Heart left ventricle (tissue), 13 donors: ENCODE data around the gene ZNF586.

Source experiments
- POLR2A ChIP-seq, 2 donors: fragments of 450-650 bp; IDR thresholded peaks; one replicate each; pipeline ENCODE4 v1.6.1; 2017; ENCODE audit warnings: antibody characterized with exemption in 2 of 2, mild to moderate bottlenecking in 2 of 2, moderate library complexity in 2 of 2
- TF ChIP-seq, protein P1 (sequence below), 12 donors: fragments of 200-600 bp; sonication (generic) in 4 of 12; IDR thresholded peaks; one replicate each; pipeline versions ENCODE4 v1.5.0 to v1.8.0; 2018 to 2022; ENCODE audit warnings: antibody characterized with exemption in 12 of 12, mild to moderate bottlenecking in 5 of 12
- donor health status: ischemic (EF 13 %, LVEDD 7.1; RV severe dilation, severe dysfunction).
- donor health status: DM: no; HTN: yes; CAD: no.
- donor health status: DM: no; HTN: no; CAD: no.
- donor health status: ischemic (EF 25% LVEDD 6.9; RV normal size, moderate dysfunction).
- donor health status: ischemic (EF 25% LVEDD 5.7; RV mildly dilated, moderate dysfunction).
- donor health status: ischemic (EF 35%, LVEDD 5.7; RV mildly dilated, moderate dysfunction).
- donor health status: nonischemic (EF 11% LVEDD 7.7; RV severe dilation, severe dysfunction).
- donor health status: DM: yes; HTN: yes; CAD: no.
- donor health status: PGD.
- donor health status: ischemic (EF 29% LVEDD 5.4; RV normal size, mild dysfunction).
- donor health status: nonischemic (EF 23%, LVEDD 6.1; RV moderate dilation, normal function).

DNA sequence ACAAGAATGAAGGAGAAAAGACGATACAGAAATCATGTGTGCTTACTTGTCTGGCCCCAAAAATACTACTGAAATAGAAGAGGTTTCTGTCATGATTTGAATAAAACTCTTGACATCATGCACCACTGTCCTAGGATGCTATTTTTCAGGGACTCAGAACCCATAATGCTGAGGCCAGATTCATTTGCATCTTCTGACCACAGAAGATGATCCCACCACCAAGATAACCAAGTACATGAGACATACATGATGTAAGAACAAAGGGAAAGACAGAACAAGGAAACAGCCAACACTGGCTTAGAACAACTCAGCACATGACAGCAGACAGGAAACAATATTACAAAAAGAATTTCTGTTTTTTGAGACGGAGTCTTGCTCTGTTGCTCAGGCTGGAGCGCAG, 42.8 kb downstream of the ZNF586 start:
- TF ChIP-seq, protein P1, sequence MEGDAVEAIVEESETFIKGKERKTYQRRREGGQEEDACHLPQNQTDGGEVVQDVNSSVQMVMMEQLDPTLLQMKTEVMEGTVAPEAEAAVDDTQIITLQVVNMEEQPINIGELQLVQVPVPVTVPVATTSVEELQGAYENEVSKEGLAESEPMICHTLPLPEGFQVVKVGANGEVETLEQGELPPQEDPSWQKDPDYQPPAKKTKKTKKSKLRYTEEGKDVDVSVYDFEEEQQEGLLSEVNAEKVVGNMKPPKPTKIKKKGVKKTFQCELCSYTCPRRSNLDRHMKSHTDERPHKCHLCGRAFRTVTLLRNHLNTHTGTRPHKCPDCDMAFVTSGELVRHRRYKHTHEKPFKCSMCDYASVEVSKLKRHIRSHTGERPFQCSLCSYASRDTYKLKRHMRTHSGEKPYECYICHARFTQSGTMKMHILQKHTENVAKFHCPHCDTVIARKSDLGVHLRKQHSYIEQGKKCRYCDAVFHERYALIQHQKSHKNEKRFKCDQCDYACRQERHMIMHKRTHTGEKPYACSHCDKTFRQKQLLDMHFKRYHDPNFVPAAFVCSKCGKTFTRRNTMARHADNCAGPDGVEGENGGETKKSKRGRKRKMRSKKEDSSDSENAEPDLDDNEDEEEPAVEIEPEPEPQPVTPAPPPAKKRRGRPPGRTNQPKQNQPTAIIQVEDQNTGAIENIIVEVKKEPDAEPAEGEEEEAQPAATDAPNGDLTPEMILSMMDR (IDR thresholded peaks at IDR 0.05) = no peak
- no peak for TF ChIP-seq POLR2A (IDR thresholded peaks at IDR 0.05)
